ENCODE measurements around the gene ANKRD60.

The ANKRD60 gene

DNA sequence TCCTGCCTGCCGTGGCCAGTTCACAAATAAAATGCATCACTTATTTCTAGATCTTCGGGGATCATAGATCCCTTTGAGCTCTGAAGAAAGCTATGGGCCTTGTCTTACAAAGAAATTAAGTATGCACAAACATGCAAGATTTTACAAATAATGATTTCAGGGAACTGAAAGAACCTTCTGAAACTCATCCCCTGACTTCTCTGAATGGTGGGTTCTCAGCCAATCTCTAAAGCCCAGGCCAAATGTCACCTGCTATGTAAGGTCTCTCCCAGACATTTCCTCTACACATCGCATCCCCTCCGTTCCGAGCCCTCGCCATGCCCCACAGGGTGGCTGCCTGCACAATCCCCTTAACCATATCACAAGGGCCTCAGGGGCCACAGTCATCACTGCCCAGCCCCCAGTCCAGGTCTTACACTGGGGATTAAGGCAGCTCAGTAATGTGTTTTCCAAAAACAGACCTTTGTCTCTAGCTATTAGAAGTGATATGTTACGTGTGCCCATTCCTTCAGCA, 16.1 kb upstream of the ANKRD60 start:
- no peak overlapping the region for H3K4me3 ChIP-seq (ENCODE audit: low read length in 2 of 2)
- H3K4me1 ChIP-seq (ENCODE audit: control insufficient read depth, insufficient read depth, low read length): no peaks in the 10 kb centered on the region
- H3K9me3 ChIP-seq (ENCODE audit: control insufficient read depth in 2 of 2, low read length in 2 of 2): no peaks in the 10 kb centered on the region
- H3K36me3 ChIP-seq (ENCODE audit: control insufficient read depth in 2 of 2, insufficient read depth in 2 of 2, low read length in 2 of 2): peaks cover 32 to 57% of the 10 kb centered on the region in 2 donors
- H3K27ac ChIP-seq (ENCODE audit: low read length): no peak overlapping the region
- no peaks in the 10 kb centered on the region for H3K27me3 ChIP-seq (ENCODE audit: control insufficient read depth in 1 of 2, insufficient read depth in 2 of 2, low read length in 2 of 2)
- no peak overlapping the region for H3K9ac ChIP-seq (ENCODE audit: low read length in 2 of 2)

- H3K4me3 ChIP-seq (ENCODE audit: low read length in 2 of 2): no peak overlapping the region
- no peaks in the 10 kb centered on the region for H3K9me3 ChIP-seq (ENCODE audit: control insufficient read depth in 2 of 2, low read length in 2 of 2)
- no peaks in the 10 kb centered on the region for H3K4me1 ChIP-seq (ENCODE audit: control insufficient read depth, insufficient read depth, low read length)
- peaks cover 35 to 62% of the 10 kb centered on the region in 2 donors for H3K36me3 ChIP-seq (ENCODE audit: control insufficient read depth in 2 of 2, insufficient read depth in 2 of 2, low read length in 2 of 2)
- no peak overlapping the region for H3K9ac ChIP-seq (ENCODE audit: low read length in 2 of 2)
- H3K27me3 ChIP-seq (ENCODE audit: control insufficient read depth in 1 of 2, insufficient read depth in 2 of 2, low read length in 2 of 2): no peaks in the 10 kb centered on the region
- H3K27ac ChIP-seq (ENCODE audit: low read length): no peak overlapping the region
Observed at GRCh38 chr20:58243653-58244410, 15.4 kb upstream of the ANKRD60 start.

DNA sequence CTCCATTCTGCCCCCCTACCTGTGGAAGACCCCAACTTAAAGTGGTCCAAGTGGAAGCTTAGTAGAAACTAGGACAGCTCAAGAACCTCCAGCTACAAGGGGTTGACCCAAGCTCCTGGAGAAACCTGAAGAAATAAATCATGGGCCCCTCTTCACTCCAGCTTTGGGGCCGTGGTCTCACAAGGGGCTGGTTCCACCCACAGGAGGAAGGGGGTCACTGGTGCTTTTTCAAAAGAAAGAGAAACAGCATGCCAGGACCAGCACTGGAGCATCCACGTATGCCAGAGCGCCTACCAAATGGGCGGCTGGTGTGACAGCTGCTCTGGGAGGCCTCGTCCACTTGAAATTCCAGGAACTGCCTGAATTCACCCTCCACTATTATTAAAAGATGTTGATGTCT, 14.4 kb upstream of the ANKRD60 start:
- H3K27ac ChIP-seq (ENCODE audit: low read length): no peak overlapping the region
- no peak overlapping the region for H3K9ac ChIP-seq (ENCODE audit: low read length in 2 of 2)
- no peaks in the 10 kb centered on the region for H3K4me1 ChIP-seq (ENCODE audit: control insufficient read depth, insufficient read depth, low read length)
- no peaks in the 10 kb centered on the region for H3K9me3 ChIP-seq (ENCODE audit: control insufficient read depth in 2 of 2, low read length in 2 of 2)
- H3K27me3 ChIP-seq (ENCODE audit: control insufficient read depth in 1 of 2, insufficient read depth in 2 of 2, low read length in 2 of 2): no peaks in the 10 kb centered on the region
- no peak overlapping the region for H3K4me3 ChIP-seq (ENCODE audit: low read length in 2 of 2)
- H3K36me3 ChIP-seq (ENCODE audit: control insufficient read depth in 2 of 2, insufficient read depth in 2 of 2, low read length in 2 of 2): peaks cover 34 to 58% of the 10 kb centered on the region in 2 donors

GRCh38 chr20:58241766-58242465, 13.5 kb upstream of the ANKRD60 start:
- peaks cover 32 to 52% of the 10 kb centered on the region in 2 donors for H3K36me3 ChIP-seq (ENCODE audit: control insufficient read depth in 2 of 2, insufficient read depth in 2 of 2, low read length in 2 of 2)

DNA sequence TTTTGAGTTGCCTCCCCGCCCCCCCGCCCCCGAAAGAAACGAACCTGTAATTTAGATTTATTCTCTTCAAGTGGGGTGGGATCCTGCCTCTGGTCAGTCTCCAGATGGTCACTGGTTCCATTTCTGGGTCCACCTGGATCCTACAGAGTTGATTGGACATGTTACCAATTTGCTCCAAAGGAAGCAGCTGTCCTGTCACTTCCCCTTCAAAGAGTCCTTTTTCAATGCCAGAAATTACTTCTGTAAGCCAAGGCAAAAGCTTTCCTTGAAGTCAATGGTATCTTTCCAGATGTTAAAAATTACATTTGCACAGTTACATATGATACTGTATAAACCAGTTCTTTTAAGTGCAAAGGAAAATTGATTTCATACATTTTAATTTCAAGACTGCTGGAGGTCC, 12.0 kb upstream of the ANKRD60 start:
- no peaks in the 10 kb centered on the region for H3K4me1 ChIP-seq (ENCODE audit: control insufficient read depth, insufficient read depth, low read length)

More at GRCh38 chr20:58241766-58242465, 13.5 kb upstream of the ANKRD60 start:
- Histone ChIP-seq H3K4me3 (ENCODE audit: low read length in 2 of 2) (no peak overlapping the region), H3K9ac (ENCODE audit: low read length in 2 of 2) (no peak overlapping the region), H3K9me3 (ENCODE audit: control insufficient read depth in 2 of 2, low read length in 2 of 2) (no peaks in the 10 kb centered on the region), H3K27ac (ENCODE audit: low read length) (no peak overlapping the region), H3K4me1 (ENCODE audit: control insufficient read depth, insufficient read depth, low read length) (no peaks in the 10 kb centered on the region), H3K27me3 (ENCODE audit: control insufficient read depth in 1 of 2, insufficient read depth in 2 of 2, low read length in 2 of 2) (no peaks in the 10 kb centered on the region)

GRCh38 chr20:58239216-58239615, 10.8 kb upstream of the ANKRD60 start:
- no peak overlapping the region for H3K4me3 ChIP-seq (ENCODE audit: low read length in 2 of 2)
- no peaks in the 10 kb centered on the region for H3K4me1 ChIP-seq (ENCODE audit: control insufficient read depth, insufficient read depth, low read length)
- no peak overlapping the region for H3K27ac ChIP-seq (ENCODE audit: low read length)
- H3K9me3 ChIP-seq (ENCODE audit: control insufficient read depth in 2 of 2, low read length in 2 of 2): no peaks in the 10 kb centered on the region
- H3K9ac ChIP-seq (ENCODE audit: low read length in 2 of 2): no peak overlapping the region
- peaks cover 25 to 32% of the 10 kb centered on the region in 2 donors for H3K36me3 ChIP-seq (ENCODE audit: control insufficient read depth in 2 of 2, insufficient read depth in 2 of 2, low read length in 2 of 2)
- H3K27me3 ChIP-seq (ENCODE audit: control insufficient read depth in 1 of 2, insufficient read depth in 2 of 2, low read length in 2 of 2): no peaks in the 10 kb centered on the region

More for the DNA sequence above, 12.0 kb upstream of the ANKRD60 start:
- peaks cover 29 to 38% of the 10 kb centered on the region in 2 donors for H3K36me3 ChIP-seq (ENCODE audit: control insufficient read depth in 2 of 2, insufficient read depth in 2 of 2, low read length in 2 of 2)
- H3K4me3 ChIP-seq (ENCODE audit: low read length in 2 of 2): no peak overlapping the region
- H3K27ac ChIP-seq (ENCODE audit: low read length): no peak overlapping the region
- no peaks in the 10 kb centered on the region for H3K27me3 ChIP-seq (ENCODE audit: control insufficient read depth in 1 of 2, insufficient read depth in 2 of 2, low read length in 2 of 2)
- no peaks in the 10 kb centered on the region for H3K9me3 ChIP-seq (ENCODE audit: control insufficient read depth in 2 of 2, low read length in 2 of 2)
- no peak overlapping the region for H3K9ac ChIP-seq (ENCODE audit: low read length in 2 of 2)

DNA sequence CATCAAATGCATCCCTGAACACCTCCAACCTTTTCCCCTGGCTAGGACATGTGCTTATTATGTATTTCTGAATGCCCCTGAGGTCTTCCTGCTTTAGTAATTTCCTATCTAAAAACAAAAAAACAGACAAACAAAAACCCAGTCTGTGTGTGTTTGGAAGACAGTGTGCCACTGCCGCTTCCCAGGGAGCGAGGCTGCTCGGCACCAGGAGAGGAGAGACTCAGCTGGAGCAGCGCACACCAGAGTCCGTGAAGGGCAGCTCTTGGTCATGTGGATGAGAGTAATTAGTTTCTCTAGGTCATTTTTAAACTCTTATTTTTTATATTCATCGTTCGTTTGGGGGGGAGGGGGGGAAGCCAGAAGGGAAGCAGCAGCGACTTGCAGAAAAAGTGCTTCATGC, 10.0 kb upstream of the ANKRD60 start:
- Histone ChIP-seq H3K36me3 (ENCODE audit: control insufficient read depth in 2 of 2, insufficient read depth in 2 of 2, low read length in 2 of 2) (peaks cover 22 to 28% of the 10 kb centered on the region in 2 donors), H3K27me3 (ENCODE audit: control insufficient read depth in 1 of 2, insufficient read depth in 2 of 2, low read length in 2 of 2) (no peaks in the 10 kb centered on the region), H3K9ac (ENCODE audit: low read length in 2 of 2) (no peak overlapping the region), H3K4me1 (ENCODE audit: control insufficient read depth, insufficient read depth, low read length) (no peaks in the 10 kb centered on the region), H3K27ac (ENCODE audit: low read length) (no peak overlapping the region), H3K9me3 (ENCODE audit: control insufficient read depth in 2 of 2, low read length in 2 of 2) (no peaks in the 10 kb centered on the region), H3K4me3 (ENCODE audit: low read length in 2 of 2) (no peak overlapping the region)

DNA sequence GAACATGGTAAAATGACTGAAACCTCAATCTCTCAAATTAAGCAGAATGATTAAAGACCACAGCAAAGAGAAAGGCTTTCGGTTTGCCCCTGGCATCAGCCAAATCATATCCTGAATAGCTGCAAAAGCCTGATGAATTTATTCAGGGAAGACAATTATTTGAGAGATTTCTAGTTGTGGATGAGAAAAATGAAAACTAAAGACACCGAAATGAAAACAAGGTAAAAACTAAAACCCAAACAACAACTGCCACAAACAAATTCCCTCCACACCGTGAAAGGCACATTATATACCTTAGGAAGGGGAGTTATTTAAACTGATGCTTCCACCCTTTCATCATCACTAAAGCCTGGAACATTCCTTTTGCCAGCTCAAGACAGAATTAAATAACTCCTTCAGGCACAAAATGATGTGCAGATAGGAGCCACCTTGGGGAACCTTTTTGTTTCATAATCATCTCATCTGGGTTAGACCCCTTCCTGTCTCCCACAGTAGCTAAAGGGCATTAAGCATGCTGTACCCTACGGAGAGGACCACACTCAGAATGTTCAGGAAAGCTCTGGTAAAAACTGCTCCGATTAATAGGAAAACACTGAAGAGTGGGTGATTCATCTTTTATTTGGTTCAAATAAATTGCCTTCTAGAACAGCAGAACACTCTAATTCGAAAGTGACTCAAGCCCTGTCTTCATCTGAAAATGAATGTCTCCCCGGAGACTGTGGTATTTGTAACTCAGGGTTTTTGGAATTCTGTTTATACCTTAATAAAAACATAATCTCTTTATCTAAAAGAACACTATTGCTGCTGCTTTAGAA, 9.1 kb upstream of the ANKRD60 start:
- Histone ChIP-seq H3K4me1 (ENCODE audit: control insufficient read depth, insufficient read depth, low read length) (no peaks in the 10 kb centered on the region), H3K36me3 (ENCODE audit: control insufficient read depth in 2 of 2, insufficient read depth in 2 of 2, low read length in 2 of 2) (peaks cover 15 to 25% of the 10 kb centered on the region in 2 donors), H3K9ac (ENCODE audit: low read length in 2 of 2) (no peak overlapping the region), H3K27me3 (ENCODE audit: control insufficient read depth in 1 of 2, insufficient read depth in 2 of 2, low read length in 2 of 2) (no peaks in the 10 kb centered on the region), H3K4me3 (ENCODE audit: low read length in 2 of 2) (peak overlapping the region in 1 of 2 donors; percentile 42), H3K9me3 (ENCODE audit: control insufficient read depth in 2 of 2, low read length in 2 of 2) (no peaks in the 10 kb centered on the region), H3K27ac (ENCODE audit: low read length) (no peak overlapping the region)

DNA sequence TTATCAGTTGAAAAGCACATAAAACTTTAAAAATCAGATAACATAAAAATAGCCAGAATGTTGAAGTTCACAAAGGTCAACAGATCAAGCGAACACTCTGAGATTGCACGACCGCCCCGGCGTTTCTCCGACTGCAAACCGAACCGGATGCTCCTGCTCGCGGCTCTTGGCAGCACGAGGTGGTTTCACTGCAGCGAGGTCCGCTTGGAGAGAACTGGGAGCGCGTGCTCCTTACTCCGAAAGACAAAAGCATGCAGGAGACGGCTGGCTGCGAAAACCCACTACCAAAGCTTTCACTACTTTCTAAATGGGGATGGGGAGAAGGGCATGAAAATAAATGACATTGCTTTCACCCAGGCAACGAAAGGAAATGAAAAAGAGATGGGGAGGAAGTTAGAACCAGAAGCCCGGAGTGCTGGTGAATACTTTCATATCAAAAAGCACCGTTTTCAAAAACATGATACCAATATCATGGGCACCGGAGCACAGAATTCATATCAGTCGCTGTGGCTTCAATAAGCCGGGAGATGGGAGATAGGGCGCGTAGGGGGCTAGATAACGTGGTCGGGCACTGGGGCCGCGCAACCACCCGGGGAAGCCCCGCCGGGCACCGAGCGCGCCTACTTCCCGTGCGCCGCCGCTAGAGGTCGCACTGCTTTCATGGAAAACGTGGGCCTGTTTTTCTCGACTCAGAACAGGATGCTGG, 8.3 kb upstream of the ANKRD60 start:
- Histone ChIP-seq H3K27me3 (ENCODE audit: control insufficient read depth in 1 of 2, insufficient read depth in 2 of 2, low read length in 2 of 2) (no peaks in the 10 kb centered on the region), H3K36me3 (ENCODE audit: control insufficient read depth in 2 of 2, insufficient read depth in 2 of 2, low read length in 2 of 2) (peaks cover 12 to 23% of the 10 kb centered on the region in 2 donors), H3K4me1 (ENCODE audit: control insufficient read depth, insufficient read depth, low read length) (no peaks in the 10 kb centered on the region), H3K9ac (ENCODE audit: low read length in 2 of 2) (peak overlapping the region in 1 of 2 donors; percentile 13), H3K9me3 (ENCODE audit: control insufficient read depth in 2 of 2, low read length in 2 of 2) (no peaks in the 10 kb centered on the region), H3K4me3 (ENCODE audit: low read length in 2 of 2) (peak overlapping the region; percentile 42 to 72), H3K27ac (ENCODE audit: low read length) (no peak overlapping the region)

DNA sequence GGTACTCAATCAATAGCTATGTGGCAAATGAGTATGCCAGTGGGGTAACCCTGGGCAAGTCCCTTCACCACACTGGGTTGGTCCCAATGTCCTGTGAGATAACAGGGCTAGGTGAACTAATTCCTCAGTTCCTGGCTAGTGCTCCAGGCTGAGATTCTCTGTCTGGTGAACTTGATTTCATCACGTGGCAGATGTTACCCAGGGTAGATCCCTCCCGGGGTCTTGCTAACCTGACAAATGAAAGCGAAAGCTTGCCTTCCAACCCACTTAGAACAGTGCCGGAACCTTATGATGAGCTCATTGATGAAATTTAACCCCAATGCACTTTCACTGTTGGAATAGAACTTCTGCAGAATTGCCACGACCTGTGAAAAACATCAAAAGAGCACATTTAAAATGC, 6.6 kb upstream of the ANKRD60 start:
- no peak overlapping the region for H3K9ac ChIP-seq (ENCODE audit: low read length in 2 of 2)
- no peaks in the 10 kb centered on the region for H3K4me1 ChIP-seq (ENCODE audit: control insufficient read depth, insufficient read depth, low read length)
- no peaks in the 10 kb centered on the region for H3K9me3 ChIP-seq (ENCODE audit: control insufficient read depth in 2 of 2, low read length in 2 of 2)
- H3K27me3 ChIP-seq (ENCODE audit: control insufficient read depth in 1 of 2, insufficient read depth in 2 of 2, low read length in 2 of 2): no peaks in the 10 kb centered on the region
- no peak overlapping the region for H3K27ac ChIP-seq (ENCODE audit: low read length)
- H3K4me3 ChIP-seq (ENCODE audit: low read length in 2 of 2): no peak overlapping the region
- H3K36me3 ChIP-seq (ENCODE audit: control insufficient read depth in 2 of 2, insufficient read depth in 2 of 2, low read length in 2 of 2): peaks cover 5 to 22% of the 10 kb centered on the region in 2 donors

Data from stomach smooth muscle (tissue), 2 donors.